ENCODE data around the gene TLL2.
A peak's percentile ranks its signal among the peaks of the same experiment; 100 is the strongest.
"Not testable (repeated sequence)": the region's sequence is repeated elsewhere in the genome, so short reads cannot be mapped to it uniquely, and the experiment has no call there.

TLL2 gene

DNA sequence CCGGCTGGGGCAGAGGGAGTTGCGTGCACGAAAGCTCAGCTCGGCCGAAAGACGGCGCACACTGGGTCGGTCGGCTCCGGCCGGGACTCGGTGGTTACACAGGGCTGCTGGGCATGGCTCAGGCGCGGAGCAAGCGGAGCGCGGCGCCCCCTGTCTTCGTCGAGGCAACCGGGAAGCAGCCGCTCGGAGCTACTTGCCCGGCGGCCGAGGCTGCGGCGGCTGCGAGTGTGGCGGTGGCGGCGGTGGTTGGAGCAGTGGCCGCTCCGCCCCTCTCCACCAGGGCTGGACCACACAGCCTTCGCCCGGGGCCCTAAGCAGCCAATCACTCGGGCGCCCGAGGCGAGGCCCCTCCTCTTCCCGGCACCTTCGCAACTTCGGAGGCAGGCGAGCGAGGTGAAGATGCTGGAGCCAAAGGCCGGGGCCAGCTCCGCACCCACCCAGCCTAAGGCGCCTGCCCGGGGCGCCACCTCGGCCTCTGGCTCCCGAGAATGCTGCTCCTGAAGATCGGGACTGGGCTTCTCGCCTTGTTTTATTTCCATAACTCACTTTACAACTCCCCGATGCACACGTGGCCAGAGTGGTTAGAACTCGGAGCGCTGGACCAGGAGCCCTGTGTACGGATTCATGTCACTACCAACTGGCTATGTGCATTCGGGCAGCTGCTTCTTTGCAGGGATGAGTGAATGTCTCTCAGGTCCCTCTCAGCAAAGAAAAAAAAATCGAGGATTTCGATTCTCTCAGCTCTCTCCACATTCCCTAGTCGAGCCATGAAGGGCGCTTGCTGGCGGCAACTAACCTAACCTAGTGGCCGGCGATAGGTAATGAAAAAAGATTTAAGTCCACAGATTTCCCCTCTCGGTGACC is at the start of gene TLL2:
Gene TLL2 (minus strand): TSS at position 229 of the 864 bp plus-strand sequence. CDS start 241 bp downstream, outside the sequence.
- peak; percentile 16 to 19 for DNase-seq (ENCODE audit: low read depth in 2 of 2)

DNA sequence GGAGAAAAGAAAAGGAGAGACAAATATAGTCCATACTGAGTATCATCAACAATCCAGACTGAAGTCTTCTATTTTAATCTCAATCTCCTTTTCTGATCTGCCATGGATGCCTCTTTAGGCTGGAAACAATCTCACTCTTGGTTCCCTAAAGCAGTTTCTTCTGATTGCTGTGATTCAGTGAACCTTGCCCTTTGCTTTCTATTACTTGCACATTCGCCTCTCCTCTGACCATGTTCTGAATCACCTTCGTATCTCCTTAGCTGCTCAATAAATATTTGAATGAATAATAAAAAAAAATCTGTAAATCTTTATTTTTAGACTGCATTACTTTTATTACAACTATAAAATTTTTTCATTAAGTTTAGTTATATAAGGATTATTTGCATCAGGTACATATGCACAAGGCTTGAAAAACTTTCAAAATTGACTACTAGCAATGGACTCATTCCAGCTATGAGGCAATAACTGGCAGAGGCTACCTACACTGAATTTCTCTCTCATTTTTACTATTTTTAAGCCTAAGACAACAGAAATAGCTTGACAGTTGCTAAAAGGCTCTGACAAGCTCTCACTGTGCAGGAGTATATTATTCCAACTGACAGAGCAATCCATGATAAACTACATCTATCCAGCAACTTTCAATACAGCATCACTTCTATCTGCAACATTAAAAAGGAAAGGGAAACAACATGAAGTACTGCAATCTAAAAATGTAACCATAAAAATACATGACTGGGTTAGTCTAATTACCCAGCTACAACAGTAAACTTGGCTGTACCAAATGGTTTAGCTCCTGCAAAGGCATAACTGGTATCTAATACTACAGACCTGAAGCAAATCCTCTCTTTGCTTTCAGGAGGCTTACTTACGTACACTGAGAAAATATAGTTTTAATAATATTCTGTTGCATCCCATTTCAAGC is 47.5 kb upstream of the TLL2 start:
- no peak for DNase-seq (ENCODE audit: low read depth in 2 of 2)

DNA sequence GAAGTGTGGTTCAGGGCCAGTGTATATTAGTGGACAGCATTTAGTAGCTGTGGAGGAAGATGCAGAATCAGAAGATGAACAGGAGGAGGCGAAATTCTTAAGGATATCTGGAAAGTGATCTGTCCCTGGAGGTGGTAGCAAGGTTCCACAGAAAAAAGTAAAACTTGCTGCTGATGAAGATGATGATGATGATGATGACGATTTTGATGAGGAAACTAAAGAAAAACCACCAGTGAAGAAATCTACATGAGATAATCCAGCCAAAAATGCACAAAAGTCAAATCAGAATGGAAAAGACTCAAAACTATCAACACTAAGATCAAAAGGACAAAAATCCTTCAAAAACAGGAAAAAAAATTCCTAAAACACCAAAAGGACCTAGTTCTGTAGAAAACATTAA is 46.8 kb upstream of the TLL2 start:
- no peak for DNase-seq (ENCODE audit: low read depth in 2 of 2)

DNA sequence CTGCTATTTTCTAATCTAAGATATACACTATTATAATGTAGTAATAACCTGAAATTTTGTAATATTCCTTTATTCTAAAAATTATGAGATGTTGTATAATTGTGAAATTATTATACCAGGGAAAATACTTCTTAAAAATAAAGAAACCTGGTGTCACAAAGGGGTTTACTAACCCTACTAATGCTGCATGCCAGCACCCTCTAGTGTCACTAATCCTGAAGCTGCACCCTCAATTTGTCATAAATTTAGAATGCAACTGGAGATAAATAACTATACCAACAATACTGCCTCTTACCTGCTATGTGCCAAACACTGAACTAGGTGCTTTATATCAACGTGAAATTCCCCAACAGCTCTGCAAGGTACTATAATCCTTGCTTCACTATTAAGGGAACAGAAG is 42.3 kb upstream of the TLL2 start:
- no peak for DNase-seq (ENCODE audit: low read depth in 2 of 2)

DNA sequence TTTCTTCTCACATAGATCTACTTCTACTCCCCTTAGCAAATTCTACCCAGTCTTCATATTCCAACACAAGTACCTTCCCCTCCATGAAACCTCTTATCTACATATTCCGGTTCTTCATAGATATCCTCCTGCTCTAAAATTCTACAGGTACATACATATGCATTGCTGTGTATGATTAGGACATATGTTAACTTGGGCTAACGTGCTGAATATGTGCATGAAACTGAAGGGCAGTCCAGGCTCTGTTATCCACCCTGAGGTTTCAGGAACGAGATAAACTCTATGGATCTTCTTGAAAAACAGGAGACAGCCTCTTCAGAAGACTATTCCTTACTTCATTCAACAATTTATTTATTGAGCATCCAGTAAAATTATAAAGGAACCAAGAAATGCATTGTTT is 41.6 kb upstream of the TLL2 start:
- no peak for DNase-seq (ENCODE audit: low read depth in 2 of 2)

GRCh38 chr10:96548589-96548988 is 34.9 kb upstream of the TLL2 start:
- DNase-seq (ENCODE audit: low read depth in 2 of 2): no peak

GRCh38 chr10:96545558-96545957 is 31.8 kb upstream of the TLL2 start:
- DNase-seq (ENCODE audit: low read depth in 2 of 2): not testable (repeated sequence)

- no peak for DNase-seq (ENCODE audit: low read depth in 2 of 2)
Measured at GRCh38 chr10:96541921-96542320, 28.2 kb upstream of the TLL2 start.

DNA sequence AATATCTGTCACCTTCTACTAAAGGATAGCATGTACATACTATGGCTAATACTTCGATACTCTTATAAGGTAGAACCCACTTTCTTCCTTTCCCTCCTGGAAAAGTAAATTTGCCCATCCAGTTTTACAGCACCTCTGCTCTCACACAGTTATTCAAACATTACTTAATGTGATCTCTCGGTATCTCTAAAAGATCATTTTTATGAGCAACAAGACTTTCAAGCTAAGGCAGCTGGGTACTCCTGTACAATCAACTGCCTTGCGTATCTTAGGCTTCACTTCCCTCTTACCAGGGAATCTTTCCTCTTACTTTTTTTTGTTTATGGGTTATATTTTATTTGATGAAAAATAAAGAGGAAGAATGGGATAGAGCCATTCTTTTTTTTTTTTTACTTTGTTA is 26.5 kb upstream of the TLL2 start:
- DNase-seq (ENCODE audit: low read depth in 2 of 2): no peak

GRCh38 chr10:96538683-96539082 is 25.0 kb upstream of the TLL2 start:
- no peak for DNase-seq (ENCODE audit: low read depth in 2 of 2)

DNA sequence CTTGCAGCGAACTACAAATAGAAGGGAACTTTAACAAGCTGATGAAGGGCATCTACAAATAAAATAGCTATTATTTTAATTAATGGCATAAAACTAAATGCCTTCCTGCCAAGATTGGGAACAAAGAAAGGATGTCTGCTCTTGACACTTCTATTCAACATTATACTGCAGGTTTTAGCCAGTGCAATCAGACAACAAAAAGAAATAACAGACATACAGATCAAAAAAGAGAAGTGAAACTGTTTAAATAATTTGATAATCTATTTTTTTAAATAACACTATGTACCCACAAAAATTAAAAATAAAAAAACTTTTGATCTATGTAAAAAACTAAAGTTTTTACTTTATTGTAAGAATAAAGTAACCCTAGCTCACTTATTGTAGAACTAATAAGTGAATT is 22.4 kb upstream of the TLL2 start:
- DNase-seq (ENCODE audit: low read depth in 2 of 2): no peak

DNA sequence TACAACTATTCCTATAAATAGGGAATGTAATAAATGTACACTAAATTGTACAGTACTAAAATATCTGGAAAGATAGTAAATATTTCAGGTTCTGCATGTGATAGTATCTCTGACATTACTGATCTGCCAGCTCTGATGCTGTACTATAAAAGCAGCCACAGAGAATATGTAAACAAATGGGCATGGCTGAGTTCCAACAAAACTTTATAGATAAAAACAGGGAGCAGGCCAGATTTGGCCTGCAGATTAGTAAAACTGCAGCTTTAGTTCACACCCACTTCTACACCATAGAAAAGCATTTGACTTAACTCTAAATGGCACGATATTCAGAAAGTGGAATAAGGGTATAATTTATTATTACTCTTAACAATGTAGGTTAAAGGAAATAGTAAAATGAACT is 18.8 kb upstream of the TLL2 start:
- DNase-seq (ENCODE audit: low read depth in 2 of 2): no peak

DNA sequence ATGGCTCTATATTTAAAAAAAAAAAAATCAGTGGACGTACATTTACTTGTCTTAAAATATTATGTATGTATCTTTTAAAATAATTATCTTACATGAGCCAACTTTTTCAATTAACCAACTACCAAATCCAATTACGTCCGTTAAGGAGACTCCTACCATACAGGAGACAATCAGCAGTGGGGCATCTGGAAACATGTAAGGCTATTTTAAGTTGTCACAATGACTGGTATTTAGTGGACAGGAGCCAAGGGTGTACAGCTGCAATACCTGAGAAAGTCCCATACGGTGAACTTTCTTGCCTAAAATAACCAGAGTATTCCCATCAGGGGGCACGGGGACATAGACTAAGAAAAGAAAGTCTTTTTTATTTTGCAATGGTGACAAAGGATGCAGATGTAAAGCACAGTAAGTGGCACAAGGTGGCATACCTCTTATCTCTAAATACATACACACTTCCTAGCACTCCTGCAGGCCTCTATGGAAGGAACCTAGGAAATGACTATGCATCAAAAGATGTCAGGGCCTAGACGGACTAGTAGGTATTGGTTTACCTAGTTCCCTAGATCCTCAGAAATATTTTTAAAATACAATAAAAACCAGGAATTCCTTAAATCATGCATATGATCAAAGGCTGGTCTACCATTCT is 16.0 kb upstream of the TLL2 start:
- DNase-seq (ENCODE audit: low read depth in 2 of 2): no peak

GRCh38 chr10:96524741-96525140 is 11.0 kb upstream of the TLL2 start:
- no peak for DNase-seq (ENCODE audit: low read depth in 2 of 2)

GRCh38 chr10:96517284-96517683 is 3.6 kb upstream of the TLL2 start:
- no peak for DNase-seq (ENCODE audit: low read depth in 2 of 2)

GRCh38 chr10:96516337-96516736 is 2.6 kb upstream of the TLL2 start:
- no peak for DNase-seq (ENCODE audit: low read depth in 2 of 2)

GRCh38 chr10:96513305-96513697 is 425 bp downstream of the TLL2 start:
- no peak for DNase-seq (ENCODE audit: low read depth in 2 of 2)

DNA sequence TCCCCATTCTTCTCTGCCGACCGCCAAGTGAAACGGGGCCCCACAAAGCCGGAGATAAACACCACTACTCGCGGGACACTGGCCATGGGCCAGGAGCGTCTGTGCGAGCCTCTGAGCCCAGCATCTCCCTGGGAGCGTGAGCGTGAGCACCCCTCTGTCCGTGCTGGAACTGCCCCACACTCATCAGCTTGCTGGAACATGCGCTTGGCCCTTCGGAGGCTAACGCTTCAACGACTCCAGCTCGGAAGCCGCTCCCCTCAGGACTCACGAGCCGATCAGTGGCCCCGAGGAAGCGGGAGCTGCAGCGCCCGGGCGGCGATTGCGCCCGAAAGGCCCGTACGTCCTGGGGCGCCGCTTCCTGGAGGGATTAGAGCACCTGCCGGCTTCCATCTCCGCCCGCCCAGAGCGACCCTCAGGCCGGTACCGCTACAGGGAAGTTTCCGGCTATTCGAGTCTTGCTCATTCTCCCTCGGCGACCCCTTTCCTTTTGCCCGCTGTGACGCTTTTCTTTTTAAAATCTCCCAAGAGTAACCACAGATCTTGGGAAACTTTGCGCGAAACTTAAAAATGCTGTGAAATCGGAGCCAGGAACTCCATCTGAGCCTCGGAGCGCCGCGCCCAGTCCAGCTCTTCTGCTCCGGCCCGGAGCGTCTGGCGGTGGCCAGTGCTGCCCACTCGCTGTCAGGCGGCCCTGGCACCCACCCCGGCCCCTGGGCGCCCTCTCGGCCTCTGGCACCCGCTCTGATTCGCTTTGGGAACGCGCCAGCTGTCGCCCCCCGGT is 1.0 kb downstream of the TLL2 start:
- no peak for DNase-seq (ENCODE audit: low read depth in 2 of 2)

DNA sequence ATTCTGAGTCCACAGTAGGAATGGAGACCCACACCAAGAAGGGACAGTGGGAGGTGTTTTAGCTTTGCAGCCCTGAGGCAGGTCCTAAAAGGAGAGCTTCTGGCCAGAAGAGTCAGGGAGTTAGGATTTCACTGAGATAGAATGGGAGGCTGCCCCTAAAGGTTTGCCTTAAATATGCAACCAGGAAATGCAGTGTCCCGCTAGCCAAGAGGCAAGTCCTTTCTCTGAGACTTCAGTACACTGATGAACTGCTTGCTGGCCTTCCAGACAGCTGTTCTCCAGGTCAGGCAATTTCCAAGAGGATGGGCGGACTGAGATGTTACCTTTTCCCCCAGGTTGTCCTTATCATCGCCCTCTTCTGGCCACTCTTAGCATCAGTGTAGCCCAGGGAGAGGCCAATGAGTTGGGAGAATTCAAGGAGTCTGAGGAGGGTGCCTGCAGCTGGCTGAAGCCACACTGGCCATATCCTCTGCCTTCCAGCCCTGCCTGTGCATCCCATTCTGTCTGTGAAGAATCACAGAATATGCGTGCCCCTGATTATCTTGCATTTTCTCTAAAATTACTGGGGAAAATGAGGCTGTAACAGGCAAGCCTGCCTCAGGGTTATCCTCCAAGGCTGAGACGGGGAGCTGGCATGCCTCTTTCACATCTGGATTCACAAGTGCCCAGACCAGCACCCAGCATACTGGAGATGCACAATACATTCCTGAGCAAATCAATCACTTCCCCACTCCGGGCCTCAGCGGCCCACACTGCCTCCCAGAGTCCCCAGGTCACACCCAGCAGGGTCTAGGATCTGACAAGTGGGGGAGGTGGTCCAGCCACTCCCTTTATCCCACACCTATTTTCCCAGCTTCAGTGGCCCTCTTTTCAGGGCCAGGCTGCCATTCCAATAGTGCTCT is 2.4 kb downstream of the TLL2 start:
- DNase-seq (ENCODE audit: low read depth in 2 of 2): no peak

GRCh38 chr10:96509017-96509641 is 4.6 kb downstream of the TLL2 start:
- no peak for DNase-seq (ENCODE audit: low read depth in 2 of 2)

All from activated CD8-positive, alpha-beta memory T cell treated with anti-CD3 and anti-CD28 coated beads for 4 hours (primary cell).